Measurements from ENCODE around the gene APEH.

The APEH gene

GRCh38 chr3:49732597-49732996 is 58.4 kb downstream of the APEH start:
- DNase-seq, result no peak

GRCh38 chr3:49733551-49733950 is 59.4 kb downstream of the APEH start:
- DNase-seq, result no peak
